Esophagus muscularis mucosa (tissue), 3 donors: ENCODE results near the gene ELAVL1.
"Not testable (repeated sequence)": the region's sequence is repeated elsewhere in the genome, so short reads cannot be mapped to it uniquely, and the experiment has no call there.

ENCODE experiments used
- POLR2A ChIP-seq: fragments of 450-650 bp; IDR thresholded peaks from one replicate; pipeline ENCODE4 v1.6.1; 2017; ENCODE audit warnings: antibody characterized with exemption, moderate library complexity, mild to moderate bottlenecking, low read depth
- TF ChIP-seq, protein P1 (sequence below), 3 experiments: fragments of 200-600 bp in 2 of 3; fragments of 450-650 bp in 1 of 3; sonication (generic) in 2 of 3; IDR thresholded peaks; one replicate each; pipeline ENCODE4 v1.5.1; 2017 to 2019; ENCODE audit warnings: antibody characterized with exemption in 3 of 3, mild to moderate bottlenecking in 2 of 3, moderate library complexity in 1 of 3

DNA sequence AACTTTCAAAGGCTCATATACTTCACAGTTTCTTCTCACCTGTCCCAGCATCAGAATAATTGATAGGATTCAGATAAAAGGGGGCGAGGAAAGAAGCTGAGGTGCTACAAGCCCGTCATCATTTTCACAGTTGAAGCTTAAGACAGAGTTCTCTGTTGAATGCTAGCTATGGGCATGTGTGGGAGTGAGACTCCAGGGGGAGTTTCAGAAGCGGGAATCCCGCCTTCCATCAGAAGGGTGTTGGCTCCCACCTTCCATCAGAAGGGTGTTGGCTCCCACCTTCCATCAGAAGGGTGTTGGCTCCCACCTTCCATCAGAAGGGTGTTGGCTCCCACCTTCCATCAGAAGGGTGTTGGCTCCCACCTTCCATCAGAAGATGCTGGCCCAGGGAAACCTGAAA is 44.4 kb downstream of the ELAVL1 start:
- TF ChIP-seq, protein P1, sequence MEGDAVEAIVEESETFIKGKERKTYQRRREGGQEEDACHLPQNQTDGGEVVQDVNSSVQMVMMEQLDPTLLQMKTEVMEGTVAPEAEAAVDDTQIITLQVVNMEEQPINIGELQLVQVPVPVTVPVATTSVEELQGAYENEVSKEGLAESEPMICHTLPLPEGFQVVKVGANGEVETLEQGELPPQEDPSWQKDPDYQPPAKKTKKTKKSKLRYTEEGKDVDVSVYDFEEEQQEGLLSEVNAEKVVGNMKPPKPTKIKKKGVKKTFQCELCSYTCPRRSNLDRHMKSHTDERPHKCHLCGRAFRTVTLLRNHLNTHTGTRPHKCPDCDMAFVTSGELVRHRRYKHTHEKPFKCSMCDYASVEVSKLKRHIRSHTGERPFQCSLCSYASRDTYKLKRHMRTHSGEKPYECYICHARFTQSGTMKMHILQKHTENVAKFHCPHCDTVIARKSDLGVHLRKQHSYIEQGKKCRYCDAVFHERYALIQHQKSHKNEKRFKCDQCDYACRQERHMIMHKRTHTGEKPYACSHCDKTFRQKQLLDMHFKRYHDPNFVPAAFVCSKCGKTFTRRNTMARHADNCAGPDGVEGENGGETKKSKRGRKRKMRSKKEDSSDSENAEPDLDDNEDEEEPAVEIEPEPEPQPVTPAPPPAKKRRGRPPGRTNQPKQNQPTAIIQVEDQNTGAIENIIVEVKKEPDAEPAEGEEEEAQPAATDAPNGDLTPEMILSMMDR (IDR thresholded peaks at IDR 0.05), result not testable (repeated sequence)
- TF ChIP-seq POLR2A, result not testable (repeated sequence)
